ENCODE results near the gene TMC1. TPM values are rescaled to one million over a fixed set of nuclear protein-coding genes. Genes with fewer than 3 reads are reported as not detected.
A peak's percentile ranks its signal among the peaks of the same experiment; 100 is the strongest.

TMC1 gene
- total and polyA plus RNA-seq, 2 of the 13 experiments (the other 11 are each of a cell fraction or from before 2014, with no cell fraction given): 0.02 to 0.03 TPM

DNA sequence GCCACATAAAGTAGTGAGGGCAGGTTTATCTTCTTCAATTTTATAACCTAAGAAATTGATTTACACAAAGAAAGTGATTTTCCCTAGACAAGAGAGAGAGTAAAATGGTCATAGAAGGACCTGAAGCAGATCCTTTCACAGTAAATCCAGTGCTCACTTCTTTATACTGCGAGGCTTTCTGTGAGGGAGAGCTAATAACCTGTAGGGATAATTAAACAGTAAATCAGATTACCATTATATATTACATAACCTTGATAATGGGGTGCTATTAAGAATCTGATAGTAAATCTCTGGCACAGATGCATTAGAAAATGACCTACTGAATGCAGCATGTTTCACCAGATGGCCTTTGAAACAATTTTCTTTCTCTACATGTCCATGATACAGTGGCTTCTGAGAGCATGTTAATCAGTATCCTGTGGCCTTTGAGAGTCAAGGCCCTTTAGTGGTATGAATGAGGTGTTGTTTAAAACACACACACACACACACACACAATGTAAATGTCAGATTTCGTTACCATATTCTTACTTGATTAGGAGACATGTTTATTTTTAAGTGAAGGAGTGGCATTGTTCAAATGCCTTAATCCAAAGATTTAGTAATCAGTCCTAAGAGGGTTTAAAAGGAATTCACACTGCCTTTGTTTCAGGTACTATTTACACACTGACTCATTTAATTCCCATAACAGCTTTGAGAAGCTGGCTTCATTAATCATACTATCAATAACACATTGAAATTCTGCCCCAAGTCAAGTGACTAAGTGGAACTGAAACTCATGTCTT is 306.7 kb downstream of the TMC1 start (continued):
- TF ChIP-seq ZBTB49 (CRISPR knock-in tag; IDR thresholded peaks at IDR 0.05; ENCODE audit: borderline replicate concordance) (no peak), CHD4 (IDR thresholded peaks at IDR 0.05; ENCODE audit: borderline replicate concordance, low read length) (no peak; the same call in 1 of the 2 replicates), ZFP36L2 (CRISPR knock-in tag; IDR thresholded peaks at IDR 0.05) (no peak), FOXP1 (IDR thresholded peaks at IDR 0.05) (peak; percentile 65; the same call in 1 of the 2 replicates), FOXP1 (CRISPR knock-in tag; IDR thresholded peaks at IDR 0.05) (peak; percentile 78), HOXA5 (CRISPR knock-in tag; IDR thresholded peaks at IDR 0.05) (no peak), ARNT2 (CRISPR knock-in tag; IDR thresholded peaks at IDR 0.05; ENCODE audit: low read depth) (no peak), PRDM4 (CRISPR knock-in tag; IDR thresholded peaks at IDR 0.05; ENCODE audit: borderline replicate concordance) (no peak), DNMT3B (CRISPR knock-in tag; conservative IDR thresholded peaks at IDR 0.05) (no peak), FOSL2 (CRISPR knock-in tag; IDR thresholded peaks at IDR 0.05) (peak; percentile 60), ZNF121 (CRISPR knock-in tag; IDR thresholded peaks at IDR 0.05) (no peak), LCORL (IDR thresholded peaks at IDR 0.05) (no peak), LCORL (CRISPR knock-in tag; IDR thresholded peaks at IDR 0.05) (no peak), ZNF569 (CRISPR knock-in tag; IDR thresholded peaks at IDR 0.05; ENCODE audit: borderline replicate concordance) (no peak), FOXK2 (IDR thresholded peaks at IDR 0.05) (0 out of 2 replicates have a peak, but pooled peaks have one; percentile 14), ZMYM3 (CRISPR knock-in tag; IDR thresholded peaks at IDR 0.05) (no peak), TMF1 (CRISPR knock-in tag; IDR thresholded peaks at IDR 0.05; ENCODE audit: low read depth) (no peak), ELF3 (CRISPR knock-in tag; IDR thresholded peaks at IDR 0.05) (peak; percentile 45; the same call in 1 of the 2 replicates), PLRG1 (conservative IDR thresholded peaks at IDR 0.05) (no peak)
- TF ChIP-seq, protein P1, sequence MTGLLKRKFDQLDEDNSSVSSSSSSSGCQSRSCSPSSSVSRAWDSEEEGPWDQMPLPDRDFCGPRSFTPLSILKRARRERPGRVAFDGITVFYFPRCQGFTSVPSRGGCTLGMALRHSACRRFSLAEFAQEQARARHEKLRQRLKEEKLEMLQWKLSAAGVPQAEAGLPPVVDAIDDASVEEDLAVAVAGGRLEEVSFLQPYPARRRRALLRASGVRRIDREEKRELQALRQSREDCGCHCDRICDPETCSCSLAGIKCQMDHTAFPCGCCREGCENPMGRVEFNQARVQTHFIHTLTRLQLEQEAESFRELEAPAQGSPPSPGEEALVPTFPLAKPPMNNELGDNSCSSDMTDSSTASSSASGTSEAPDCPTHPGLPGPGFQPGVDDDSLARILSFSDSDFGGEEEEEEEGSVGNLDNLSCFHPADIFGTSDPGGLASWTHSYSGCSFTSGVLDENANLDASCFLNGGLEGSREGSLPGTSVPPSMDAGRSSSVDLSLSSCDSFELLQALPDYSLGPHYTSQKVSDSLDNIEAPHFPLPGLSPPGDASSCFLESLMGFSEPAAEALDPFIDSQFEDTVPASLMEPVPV (CRISPR knock-in tag; IDR thresholded peaks at IDR 0.05): no peak
- TF ChIP-seq, protein P2, sequence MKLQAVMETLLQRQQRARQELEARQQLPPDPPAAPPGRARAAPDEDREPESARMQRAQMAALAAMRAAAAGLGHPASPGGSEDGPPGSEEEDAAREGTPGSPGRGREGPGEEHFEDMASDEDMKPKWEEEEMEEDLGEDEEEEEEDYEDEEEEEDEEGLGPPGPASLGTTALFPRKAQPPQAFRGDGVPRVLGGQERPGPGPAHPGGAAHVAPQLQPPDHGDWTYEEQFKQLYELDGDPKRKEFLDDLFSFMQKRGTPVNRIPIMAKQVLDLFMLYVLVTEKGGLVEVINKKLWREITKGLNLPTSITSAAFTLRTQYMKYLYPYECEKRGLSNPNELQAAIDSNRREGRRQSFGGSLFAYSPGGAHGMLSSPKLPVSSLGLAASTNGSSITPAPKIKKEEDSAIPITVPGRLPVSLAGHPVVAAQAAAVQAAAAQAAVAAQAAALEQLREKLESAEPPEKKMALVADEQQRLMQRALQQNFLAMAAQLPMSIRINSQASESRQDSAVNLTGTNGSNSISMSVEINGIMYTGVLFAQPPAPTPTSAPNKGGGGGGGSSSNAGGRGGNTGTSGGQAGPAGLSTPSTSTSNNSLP (IDR thresholded peaks at IDR 0.05; ENCODE audit: low read depth, low read length): peak; percentile 88

Measured in HepG2 (cell line).